ENCODE measurements around the gene TRAFD1.

The TRAFD1 gene

GRCh38 chr12:112124918-112125249 is 476 bp upstream of the TRAFD1 start:
- no peak for ATAC-seq
- TF ChIP-seq SNAI2 (CRISPR knock-in tag; IDR thresholded peaks at IDR 0.05) = no peak
- TF ChIP-seq CSRNP3 (CRISPR knock-in tag; IDR thresholded peaks at IDR 0.05) = no peak
- no peak for TF ChIP-seq PPARA (CRISPR knock-in tag; IDR thresholded peaks at IDR 0.05; ENCODE audit: borderline replicate concordance)
- TF ChIP-seq RARB (CRISPR knock-in tag; IDR thresholded peaks at IDR 0.05) = no peak
- no peak for TF ChIP-seq ARNTL (CRISPR knock-in tag; IDR thresholded peaks at IDR 0.05; ENCODE audit: borderline replicate concordance, low read depth)
- TF ChIP-seq ZC3H10 (CRISPR knock-in tag; IDR thresholded peaks at IDR 0.05) = no peak
- no peak for TF ChIP-seq ZNF70 (CRISPR knock-in tag; IDR thresholded peaks at IDR 0.05)
- no peak for TF ChIP-seq OSR1 (CRISPR knock-in tag; IDR thresholded peaks at IDR 0.05)
- no peak for TF ChIP-seq ZNF8 (CRISPR knock-in tag; IDR thresholded peaks at IDR 0.05)
- TF ChIP-seq, protein P1, sequence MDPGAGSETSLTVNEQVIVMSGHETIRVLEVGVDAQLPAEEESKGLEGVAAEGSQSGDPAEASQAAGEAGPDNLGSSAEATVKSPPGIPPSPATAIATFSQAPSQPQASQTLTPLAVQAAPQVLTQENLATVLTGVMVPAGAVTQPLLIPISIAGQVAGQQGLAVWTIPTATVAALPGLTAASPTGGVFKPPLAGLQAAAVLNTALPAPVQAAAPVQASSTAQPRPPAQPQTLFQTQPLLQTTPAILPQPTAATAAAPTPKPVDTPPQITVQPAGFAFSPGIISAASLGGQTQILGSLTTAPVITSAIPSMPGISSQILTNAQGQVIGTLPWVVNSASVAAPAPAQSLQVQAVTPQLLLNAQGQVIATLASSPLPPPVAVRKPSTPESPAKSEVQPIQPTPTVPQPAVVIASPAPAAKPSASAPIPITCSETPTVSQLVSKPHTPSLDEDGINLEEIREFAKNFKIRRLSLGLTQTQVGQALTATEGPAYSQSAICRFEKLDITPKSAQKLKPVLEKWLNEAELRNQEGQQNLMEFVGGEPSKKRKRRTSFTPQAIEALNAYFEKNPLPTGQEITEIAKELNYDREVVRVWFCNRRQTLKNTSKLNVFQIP (CRISPR knock-in tag; IDR thresholded peaks at IDR 0.05; ENCODE audit: borderline replicate concordance, low read depth) = no peak
- no peak for TF ChIP-seq ZFP3 (CRISPR knock-in tag; IDR thresholded peaks at IDR 0.05)
- no peak for TF ChIP-seq TOX (CRISPR knock-in tag; IDR thresholded peaks at IDR 0.05; ENCODE audit: borderline replicate concordance)
- no peak for TF ChIP-seq CSDC2 (CRISPR knock-in tag; IDR thresholded peaks at IDR 0.05)

DNA sequence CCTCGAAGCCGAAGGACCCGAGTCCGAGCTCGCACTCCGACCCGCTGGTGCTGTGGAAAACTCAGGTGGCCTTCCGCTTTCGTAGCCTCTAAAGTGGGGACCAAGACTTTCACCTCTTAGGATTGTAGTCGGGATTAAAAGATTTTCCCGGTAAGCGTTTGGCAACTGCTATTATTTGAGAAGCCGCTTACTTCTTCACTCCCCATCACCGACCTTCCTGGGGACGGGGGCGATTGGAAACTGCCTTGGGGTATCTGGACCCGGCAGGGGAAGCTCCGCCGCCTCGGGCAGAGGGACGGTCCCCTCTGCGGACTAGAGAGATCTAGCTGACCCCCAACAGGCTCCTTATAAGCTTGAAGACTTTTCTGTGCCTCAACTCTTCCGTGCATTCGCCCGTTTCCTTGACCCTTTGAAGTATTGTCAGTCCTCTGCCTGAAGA is 659 bp downstream of the TRAFD1 start:
- no peak; the same call in 2 of the 3 replicates for ATAC-seq
- TF ChIP-seq ISL1 (CRISPR knock-in tag; IDR thresholded peaks at IDR 0.05) = no peak
- TF ChIP-seq BACH2 (CRISPR knock-in tag; IDR thresholded peaks at IDR 0.05; ENCODE audit: borderline replicate concordance) = no peak
- no peak for TF ChIP-seq SNAI2 (CRISPR knock-in tag; IDR thresholded peaks at IDR 0.05)
- no peak for TF ChIP-seq CSDC2 (CRISPR knock-in tag; IDR thresholded peaks at IDR 0.05)
- no peak for TF ChIP-seq GLIS3 (CRISPR knock-in tag; IDR thresholded peaks at IDR 0.05)
- TF ChIP-seq ZNF565 (CRISPR knock-in tag; conservative IDR thresholded peaks at IDR 0.05; ENCODE audit: low read depth) = no peak
- TF ChIP-seq, protein P1 (CRISPR knock-in tag; IDR thresholded peaks at IDR 0.05; ENCODE audit: borderline replicate concordance, low read depth) = no peak
- TF ChIP-seq ZFP3 (CRISPR knock-in tag; IDR thresholded peaks at IDR 0.05) = no peak
- TF ChIP-seq, protein P2, sequence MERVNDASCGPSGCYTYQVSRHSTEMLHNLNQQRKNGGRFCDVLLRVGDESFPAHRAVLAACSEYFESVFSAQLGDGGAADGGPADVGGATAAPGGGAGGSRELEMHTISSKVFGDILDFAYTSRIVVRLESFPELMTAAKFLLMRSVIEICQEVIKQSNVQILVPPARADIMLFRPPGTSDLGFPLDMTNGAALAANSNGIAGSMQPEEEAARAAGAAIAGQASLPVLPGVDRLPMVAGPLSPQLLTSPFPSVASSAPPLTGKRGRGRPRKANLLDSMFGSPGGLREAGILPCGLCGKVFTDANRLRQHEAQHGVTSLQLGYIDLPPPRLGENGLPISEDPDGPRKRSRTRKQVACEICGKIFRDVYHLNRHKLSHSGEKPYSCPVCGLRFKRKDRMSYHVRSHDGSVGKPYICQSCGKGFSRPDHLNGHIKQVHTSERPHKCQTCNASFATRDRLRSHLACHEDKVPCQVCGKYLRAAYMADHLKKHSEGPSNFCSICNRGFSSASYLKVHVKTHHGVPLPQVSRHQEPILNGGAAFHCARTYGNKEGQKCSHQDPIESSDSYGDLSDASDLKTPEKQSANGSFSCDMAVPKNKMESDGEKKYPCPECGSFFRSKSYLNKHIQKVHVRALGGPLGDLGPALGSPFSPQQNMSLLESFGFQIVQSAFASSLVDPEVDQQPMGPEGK (CRISPR knock-in tag; IDR thresholded peaks at IDR 0.05; ENCODE audit: borderline replicate concordance) = no peak
- TF ChIP-seq PPARA (CRISPR knock-in tag; IDR thresholded peaks at IDR 0.05; ENCODE audit: borderline replicate concordance) = no peak
- no peak for TF ChIP-seq CREB5 (CRISPR knock-in tag; IDR thresholded peaks at IDR 0.05; ENCODE audit: low read depth)

DNA sequence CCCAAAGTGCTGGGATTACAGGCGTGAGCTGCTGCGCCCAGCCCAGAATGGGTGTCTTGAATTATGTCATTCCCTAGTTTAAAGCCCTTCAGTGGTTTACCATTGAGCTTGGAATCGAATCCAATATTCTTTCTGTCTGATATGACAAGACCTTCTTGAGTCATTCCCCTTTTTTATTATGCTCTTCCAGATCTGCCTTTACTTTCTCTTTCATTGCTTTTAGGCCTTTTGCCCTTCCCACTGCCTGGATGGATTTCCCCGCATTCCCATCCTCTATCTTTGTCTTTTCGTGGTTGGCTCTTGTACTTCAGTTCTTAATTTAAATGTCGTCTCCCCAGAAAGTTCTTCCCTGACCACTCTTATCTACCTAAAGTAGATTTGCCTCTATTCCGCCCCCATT is 1.6 kb downstream of the TRAFD1 start:
- no peak for ATAC-seq

More for the DNA sequence above, 1.6 kb downstream of the TRAFD1 start:
- TF ChIP-seq ZNF565 (CRISPR knock-in tag; conservative IDR thresholded peaks at IDR 0.05; ENCODE audit: low read depth) (no peak), PPARA (CRISPR knock-in tag; IDR thresholded peaks at IDR 0.05; ENCODE audit: borderline replicate concordance) (no peak), ARNTL (CRISPR knock-in tag; IDR thresholded peaks at IDR 0.05; ENCODE audit: borderline replicate concordance, low read depth) (no peak), ZFP3 (CRISPR knock-in tag; IDR thresholded peaks at IDR 0.05) (no peak), ZFP30 (CRISPR knock-in tag; IDR thresholded peaks at IDR 0.05) (no peak)
- TF ChIP-seq, protein P1 (CRISPR knock-in tag; IDR thresholded peaks at IDR 0.05; ENCODE audit: borderline replicate concordance, low read depth) = no peak
- TF ChIP-seq, protein P2 (CRISPR knock-in tag; IDR thresholded peaks at IDR 0.05; ENCODE audit: borderline replicate concordance) = no peak
